Measurements from ENCODE around the gene CRISP2. TPM values are rescaled to one million over a fixed set of nuclear protein-coding genes. Genes with fewer than 3 reads are reported as not detected.
"Not testable (repeated sequence)": the region's sequence is repeated elsewhere in the genome, so short reads cannot be mapped to it uniquely, and the experiment has no call there.

CRISP2 gene, protein sequence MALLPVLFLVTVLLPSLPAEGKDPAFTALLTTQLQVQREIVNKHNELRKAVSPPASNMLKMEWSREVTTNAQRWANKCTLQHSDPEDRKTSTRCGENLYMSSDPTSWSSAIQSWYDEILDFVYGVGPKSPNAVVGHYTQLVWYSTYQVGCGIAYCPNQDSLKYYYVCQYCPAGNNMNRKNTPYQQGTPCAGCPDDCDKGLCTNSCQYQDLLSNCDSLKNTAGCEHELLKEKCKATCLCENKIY
- total RNA-seq: not detected

- H3K4me1 Mint-ChIP-seq: no peaks in the 10 kb centered on the region
- peaks cover 4% of the 10 kb centered on the region for H3K9me3 Mint-ChIP-seq
- H3K27ac Mint-ChIP-seq: no peak within 1 kb of the TSS
- no peaks in the 10 kb centered on the region for H3K27me3 Mint-ChIP-seq
- H3K4me3 Mint-ChIP-seq: no peak within 1 kb of the TSS
- POLR2A ChIA-PET: no interaction called here
- ATAC-seq (ENCODE audit: low read depth) (no peak), DNase-seq (no peak)
- H3K36me3 Mint-ChIP-seq: no peaks in the 10 kb centered on the region
Observed at GRCh38 chr6:49713346-49713745, at the start of gene CRISP2. Gene CRISP2 (minus strand): TSS chr6:49713543. CDS start chr6:49709196, 4,347 bp downstream.

DNA sequence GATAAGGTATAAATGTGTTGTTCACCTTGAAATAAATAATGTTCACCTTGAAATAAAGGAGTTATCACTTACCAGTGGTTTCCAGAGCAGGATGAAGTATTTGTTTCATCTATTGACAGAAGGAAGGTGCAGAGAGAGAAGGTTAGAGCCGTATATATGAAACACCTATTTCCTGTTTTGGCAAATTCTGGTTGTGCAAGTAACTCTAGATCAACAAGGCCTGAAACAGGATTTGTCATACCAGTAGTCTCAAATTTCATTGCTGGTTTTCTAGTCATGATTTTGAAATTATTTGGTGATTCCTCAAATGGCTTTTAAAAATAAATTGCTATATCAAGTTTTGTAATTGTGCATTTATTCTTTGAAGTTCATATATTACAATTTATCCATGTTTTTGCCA, 30.9 kb upstream of the CRISP2 start, which contains the start of gene CRISP3:
TSS of gene CRISP3 (minus strand) at position 130 of the 400 bp plus-strand sequence. CDS start at position 109, 21 bp downstream.
- POLR2A ChIA-PET: no interaction called here
- DNase-seq (no peak), ATAC-seq (ENCODE audit: low read depth) (no peak)
- Mint-ChIP-seq H3K4me3 (no peak within 1 kb of the TSS), H3K27ac (no peak within 1 kb of the TSS), H3K36me3 (no peaks in the 10 kb centered on the region), H3K27me3 (no peaks in the 10 kb centered on the region), H3K9me3 (no peaks in the 10 kb centered on the region), H3K4me1 (no peaks in the 10 kb centered on the region)

DNA sequence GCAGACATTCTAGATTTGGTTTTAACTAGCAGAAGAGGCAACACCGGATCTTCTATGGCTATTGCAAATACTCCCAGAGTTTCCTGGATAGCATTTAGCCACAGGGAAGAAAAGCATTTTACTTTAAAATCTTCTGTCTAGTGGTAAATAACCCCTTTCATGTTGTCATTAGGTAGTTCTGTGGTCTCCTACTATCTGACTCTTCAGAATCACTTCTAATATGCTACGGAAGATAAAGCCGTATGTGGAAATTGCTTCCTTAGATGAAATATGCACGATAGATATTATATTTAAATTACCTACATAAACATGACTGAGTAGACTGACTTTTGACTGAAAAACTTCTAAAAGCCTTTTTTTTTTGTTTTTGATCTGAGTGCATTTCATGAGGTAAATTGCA, 30.1 kb upstream of the CRISP2 start:
- H3K36me3 Mint-ChIP-seq: no peaks in the 10 kb centered on the region
- DNase-seq (no peak), ATAC-seq (ENCODE audit: low read depth) (no peak)
- H3K27me3 Mint-ChIP-seq: no peaks in the 10 kb centered on the region
- no peak overlapping the region for H3K4me3 Mint-ChIP-seq
- POLR2A ChIA-PET: no interaction called here
- H3K4me1 Mint-ChIP-seq: no peaks in the 10 kb centered on the region
- no peaks in the 10 kb centered on the region for H3K9me3 Mint-ChIP-seq
- no peak overlapping the region for H3K27ac Mint-ChIP-seq

DNA sequence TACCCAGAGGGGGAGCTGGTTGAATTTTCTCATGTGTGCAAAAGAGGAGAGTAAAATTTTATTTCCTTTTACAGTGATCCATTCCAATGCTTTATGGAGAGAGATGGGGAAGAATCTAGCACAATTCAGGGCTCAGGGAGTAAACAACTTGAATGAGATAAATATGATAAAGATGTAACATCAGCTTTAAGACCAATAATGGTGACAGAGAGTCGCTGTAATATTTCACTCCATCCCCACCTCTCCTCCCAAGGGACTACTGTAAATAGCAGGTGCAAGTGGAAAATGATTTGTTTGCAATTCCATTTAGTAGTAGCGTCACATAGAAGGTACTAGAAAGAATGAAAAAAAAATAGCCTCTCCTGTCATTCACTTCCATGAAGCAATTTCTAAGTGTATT, 26.1 kb upstream of the CRISP2 start:
- H3K36me3 Mint-ChIP-seq: no peaks in the 10 kb centered on the region
- no peaks in the 10 kb centered on the region for H3K27me3 Mint-ChIP-seq
- POLR2A ChIA-PET: no interaction called here
- no peak for ATAC-seq (ENCODE audit: low read depth)
- no peak for DNase-seq
- no peak overlapping the region for H3K4me3 Mint-ChIP-seq
- no peak overlapping the region for H3K27ac Mint-ChIP-seq
- H3K4me1 Mint-ChIP-seq: no peaks in the 10 kb centered on the region
- H3K9me3 Mint-ChIP-seq: no peaks in the 10 kb centered on the region

GRCh38 chr6:49736017-49736508, 22.7 kb upstream of the CRISP2 start:
- Mint-ChIP-seq H3K9me3 (no peaks in the 10 kb centered on the region), H3K36me3 (no peaks in the 10 kb centered on the region), H3K27ac (no peak overlapping the region), H3K4me3 (no peak overlapping the region), H3K4me1 (no peaks in the 10 kb centered on the region), H3K27me3 (no peaks in the 10 kb centered on the region)
- DNase-seq (no peak), ATAC-seq (ENCODE audit: low read depth) (no peak)
- POLR2A ChIA-PET: no interaction called here

- Mint-ChIP-seq H3K4me1 (no peaks in the 10 kb centered on the region), H3K4me3 (no peak overlapping the region), H3K27ac (no peak overlapping the region), H3K36me3 (no peaks in the 10 kb centered on the region), H3K9me3 (no peaks in the 10 kb centered on the region), H3K27me3 (no peaks in the 10 kb centered on the region)
- DNase-seq (no peak), ATAC-seq (ENCODE audit: low read depth) (no peak)
- POLR2A ChIA-PET: no interaction called here
Observed at GRCh38 chr6:49733680-49734079, 20.3 kb upstream of the CRISP2 start.

DNA sequence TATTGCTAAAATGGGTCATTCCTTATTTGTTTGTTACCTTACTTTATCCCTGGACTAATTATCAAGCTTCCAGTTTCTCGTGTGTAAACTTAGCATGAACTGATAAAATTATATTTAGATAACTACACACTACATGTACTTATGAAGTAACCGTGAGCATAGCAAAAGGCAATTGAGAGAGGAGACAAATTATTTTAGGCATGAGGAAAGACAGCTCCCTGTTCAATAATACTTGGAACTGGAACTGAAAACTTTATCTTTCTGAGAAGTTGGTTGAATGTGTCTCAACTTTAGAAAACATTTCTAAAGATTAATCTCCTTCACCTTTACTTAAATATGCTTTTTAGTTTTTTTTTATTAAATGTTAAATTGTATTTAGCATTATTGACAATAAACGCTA, 19.4 kb upstream of the CRISP2 start:
- Mint-ChIP-seq H3K36me3 (no peaks in the 10 kb centered on the region), H3K4me3 (no peak overlapping the region), H3K4me1 (no peaks in the 10 kb centered on the region), H3K27ac (no peak overlapping the region), H3K27me3 (no peaks in the 10 kb centered on the region), H3K9me3 (no peaks in the 10 kb centered on the region)
- ATAC-seq (ENCODE audit: low read depth): no peak
- POLR2A ChIA-PET: no interaction called here
- DNase-seq: no peak

DNA sequence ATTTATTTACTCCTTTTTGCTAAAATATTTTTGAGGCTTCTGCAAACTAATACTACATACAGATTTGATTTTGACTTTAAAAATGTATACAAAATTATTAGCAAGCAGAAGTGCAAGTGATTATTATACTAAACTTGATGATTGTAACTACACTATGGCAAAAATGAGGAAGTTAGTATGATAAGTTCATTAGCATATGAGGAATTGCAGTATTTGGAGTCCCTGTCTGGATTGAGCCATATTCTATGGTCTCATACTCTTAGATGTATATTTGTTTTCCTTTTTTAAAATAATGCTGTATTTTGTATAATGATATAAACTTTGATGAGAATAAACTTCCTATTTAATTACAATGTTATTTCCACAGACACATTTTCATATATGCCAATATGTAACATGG, 16.9 kb upstream of the CRISP2 start:
- Mint-ChIP-seq H3K9me3 (no peaks in the 10 kb centered on the region), H3K4me3 (no peak overlapping the region), H3K27ac (no peak overlapping the region), H3K27me3 (no peaks in the 10 kb centered on the region), H3K36me3 (no peaks in the 10 kb centered on the region), H3K4me1 (no peaks in the 10 kb centered on the region)
- ATAC-seq (ENCODE audit: low read depth) (no peak), DNase-seq (no peak)
- POLR2A ChIA-PET: no interaction called here

DNA sequence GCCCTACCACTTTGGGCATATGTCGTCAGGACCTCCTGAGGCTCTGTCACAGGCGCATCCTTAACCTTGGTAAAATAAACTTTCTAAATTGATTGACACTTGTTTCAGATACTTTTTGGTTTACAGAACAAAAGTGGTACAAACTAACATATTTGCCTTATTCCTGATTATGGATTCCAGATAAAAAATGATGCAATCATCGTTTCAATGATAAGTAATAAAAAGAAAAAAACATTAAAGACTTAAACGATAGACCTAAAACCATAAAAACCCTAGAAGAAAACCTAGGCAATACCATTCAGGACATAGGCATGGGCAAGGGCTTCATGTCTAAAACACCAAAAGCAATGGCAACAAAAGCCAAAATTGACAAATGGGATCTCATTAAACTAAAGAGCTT, 10.6 kb upstream of the CRISP2 start:
- H3K36me3 Mint-ChIP-seq; DNase-seq; H3K4me3 Mint-ChIP-seq; H3K9me3 Mint-ChIP-seq; H3K27ac Mint-ChIP-seq; H3K4me1 Mint-ChIP-seq; ATAC-seq (ENCODE audit: low read depth); POLR2A ChIA-PET; H3K27me3 Mint-ChIP-seq: not testable (repeated sequence)

DNA sequence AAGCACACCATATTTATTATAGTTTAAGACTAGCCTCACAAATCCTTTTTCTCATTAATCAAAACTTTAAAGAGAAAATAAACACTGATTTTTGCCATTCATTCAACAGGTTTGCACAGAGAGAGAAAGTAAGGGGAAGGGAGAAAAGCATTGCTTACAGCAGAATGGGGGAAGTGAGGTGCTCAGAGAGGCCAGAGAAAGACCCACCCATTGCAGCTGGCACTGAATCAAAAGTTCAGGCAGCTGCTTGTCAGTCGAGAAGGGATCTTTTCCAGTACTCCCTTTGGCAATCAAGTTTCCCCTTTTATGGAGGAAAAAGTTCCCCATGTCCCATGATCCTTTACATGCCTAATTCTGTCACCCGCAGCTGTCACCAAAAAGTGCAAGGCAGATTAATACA, 8.0 kb upstream of the CRISP2 start:
- H3K36me3 Mint-ChIP-seq: no peaks in the 10 kb centered on the region
- ATAC-seq (ENCODE audit: low read depth): no peak
- no peak overlapping the region for H3K27ac Mint-ChIP-seq
- DNase-seq: no peak
- POLR2A ChIA-PET: no interaction called here
- H3K27me3 Mint-ChIP-seq: no peaks in the 10 kb centered on the region
- no peaks in the 10 kb centered on the region for H3K9me3 Mint-ChIP-seq
- no peak overlapping the region for H3K4me3 Mint-ChIP-seq
- no peaks in the 10 kb centered on the region for H3K4me1 Mint-ChIP-seq

DNA sequence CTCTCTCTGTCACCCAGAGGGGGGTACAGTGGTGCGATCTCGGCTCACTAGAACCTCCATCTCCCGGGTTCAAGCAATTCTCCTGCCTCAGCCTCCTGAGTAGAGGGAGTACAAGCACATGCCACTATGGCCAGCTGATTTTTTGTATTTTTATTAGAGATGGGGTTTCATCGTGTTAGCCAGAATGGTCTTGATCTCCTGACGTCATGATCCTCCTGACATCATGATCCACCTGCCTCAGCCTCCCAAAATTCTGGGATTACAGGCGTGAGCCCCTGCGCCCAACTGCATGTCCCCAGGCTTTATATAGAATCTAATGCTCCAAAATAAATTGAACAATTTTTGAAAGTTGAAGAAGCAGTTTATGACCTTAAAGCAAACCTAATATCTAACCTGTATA, 7.0 kb upstream of the CRISP2 start:
- Mint-ChIP-seq H3K4me1 (no peaks in the 10 kb centered on the region), H3K27me3 (no peaks in the 10 kb centered on the region), H3K4me3 (no peak overlapping the region), H3K9me3 (no peaks in the 10 kb centered on the region), H3K36me3 (no peaks in the 10 kb centered on the region), H3K27ac (no peak overlapping the region)
- POLR2A ChIA-PET: no interaction called here
- DNase-seq (no peak), ATAC-seq (ENCODE audit: low read depth) (no peak)

DNA sequence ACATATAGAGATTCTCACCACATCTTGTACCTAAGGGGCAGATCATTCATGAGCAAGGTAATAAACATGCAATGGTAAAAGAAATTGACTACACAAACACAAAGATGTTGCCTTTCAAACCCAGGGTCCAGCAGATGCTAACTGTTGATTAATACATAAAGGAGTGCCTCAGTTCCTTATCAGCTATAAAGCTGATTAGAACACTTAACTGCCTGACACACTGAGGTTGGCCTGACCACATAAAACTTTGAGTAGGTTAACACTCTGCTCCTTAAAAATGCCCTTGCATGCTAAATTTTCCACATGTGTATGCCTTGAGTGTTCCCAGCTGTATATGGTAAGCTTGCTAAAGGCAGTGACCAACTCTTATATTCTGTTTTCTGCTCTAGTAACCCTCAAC, 14.9 kb downstream of the CRISP2 start:
- H3K27me3 Mint-ChIP-seq: no peaks in the 10 kb centered on the region
- DNase-seq (no peak), ATAC-seq (ENCODE audit: low read depth) (no peak)
- H3K4me1 Mint-ChIP-seq: no peaks in the 10 kb centered on the region
- H3K27ac Mint-ChIP-seq: no peak overlapping the region
- no peaks in the 10 kb centered on the region for H3K9me3 Mint-ChIP-seq
- H3K4me3 Mint-ChIP-seq: no peak overlapping the region
- no peaks in the 10 kb centered on the region for H3K36me3 Mint-ChIP-seq
- POLR2A ChIA-PET: no interaction called here

DNA sequence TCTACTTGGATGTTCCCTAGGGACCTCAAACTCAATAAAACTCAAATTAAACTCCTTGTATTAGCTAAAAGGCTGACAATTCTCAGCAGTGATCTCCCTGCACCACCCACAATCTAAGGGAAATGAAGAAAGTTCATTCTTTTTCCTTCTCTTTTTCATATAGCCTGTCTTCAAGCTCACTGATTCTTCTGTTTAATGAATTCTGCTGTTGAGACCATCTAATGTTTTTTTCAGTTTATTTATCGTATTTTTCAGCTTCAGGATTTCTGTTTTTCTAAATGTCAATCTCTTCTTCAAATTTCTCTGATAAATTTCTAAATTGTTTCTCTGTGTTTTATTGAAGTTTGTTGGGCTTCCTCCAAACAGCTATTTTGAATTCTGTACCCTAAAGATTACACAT, 19.8 kb downstream of the CRISP2 start:
- H3K4me3 Mint-ChIP-seq: no peak overlapping the region
- ATAC-seq (ENCODE audit: low read depth) (no peak), DNase-seq (no peak)
- H3K36me3 Mint-ChIP-seq: no peaks in the 10 kb centered on the region
- H3K4me1 Mint-ChIP-seq: no peaks in the 10 kb centered on the region
- H3K9me3 Mint-ChIP-seq: peaks cover 2% of the 10 kb centered on the region
- no peak overlapping the region for H3K27ac Mint-ChIP-seq
- no peaks in the 10 kb centered on the region for H3K27me3 Mint-ChIP-seq
- POLR2A ChIA-PET: no interaction called here

DNA sequence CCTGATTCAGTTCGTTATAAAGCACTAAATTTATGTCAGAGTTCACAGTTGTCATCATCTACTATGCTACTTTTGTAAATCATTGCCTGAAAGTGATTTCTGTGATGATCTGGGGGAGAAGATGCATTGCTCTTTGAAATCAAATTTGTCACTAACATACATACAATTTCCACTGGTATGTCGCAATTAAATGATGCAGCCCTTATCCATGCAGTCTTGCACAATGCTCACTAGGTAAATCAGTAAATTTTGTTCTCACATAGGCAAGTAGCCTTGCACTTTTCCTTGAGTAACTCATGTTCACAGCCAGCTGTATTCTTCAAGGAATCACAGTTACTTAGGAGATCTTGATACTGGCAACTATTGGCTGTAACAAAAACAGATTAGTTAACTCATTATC, 20.8 kb downstream of the CRISP2 start:
- Mint-ChIP-seq H3K4me3 (no peak overlapping the region), H3K27ac (no peak overlapping the region), H3K27me3 (no peaks in the 10 kb centered on the region), H3K36me3 (no peaks in the 10 kb centered on the region), H3K4me1 (no peaks in the 10 kb centered on the region), H3K9me3 (peaks cover 2% of the 10 kb centered on the region)
- ATAC-seq (ENCODE audit: low read depth) (no peak), DNase-seq (no peak)
- POLR2A ChIA-PET: no interaction called here
